MM.1S (cell line): ENCODE measurements around the gene ZC3H12C.
"Not testable (repeated sequence)": the region's sequence is repeated elsewhere in the genome, so short reads cannot be mapped to it uniquely, and the experiment has no call there.

Source experiments
- DNase-seq: peaks from one replicate; pipeline ENCODE4 v3.0.0-alpha.2; 2015
- H2AFZ ChIP-seq: fragments of 300-600 bp; sonication (generic); 2 replicates; pipeline ENCODE4 v1.6.0; 2016; ENCODE audit warnings: antibody characterized with exemption, low read length
- H3F3A ChIP-seq: fragments of 300-600 bp; sonication (generic); 2 replicates; pipeline ENCODE4 v1.6.1; 2016; ENCODE audit warnings: mild to moderate bottlenecking, antibody characterized with exemption, low read length, moderate library complexity, mixed read lengths; ENCODE audit not compliant: insufficient read depth
- H3K27ac ChIP-seq: fragments of 300-600 bp; sonication (generic); 2 replicates; pipeline ENCODE4 v1.5.1; 2016; ENCODE audit warnings: mild to moderate bottlenecking, low read length
- H3K27me3 ChIP-seq: fragments of 300-600 bp; sonication (generic); replicated peaks from 2 replicates; pipeline ENCODE4 v1.6.0; 2016; ENCODE audit warnings: low read length; ENCODE audit not compliant: insufficient read depth
- H3K36me3 ChIP-seq: fragments of 300-600 bp; sonication (generic); replicated peaks from 2 replicates; pipeline ENCODE4 v1.6.1; 2016; ENCODE audit warnings: mild to moderate bottlenecking, low read length, mixed read lengths; ENCODE audit not compliant: insufficient read depth
- H3K4me1 ChIP-seq: fragments of 300-600 bp; sonication (generic); 2 replicates; pipeline ENCODE4 v1.6.1; 2016; ENCODE audit warnings: low read length, mixed read lengths
- H3K4me2 ChIP-seq: fragments of 300-600 bp; sonication (generic); 2 replicates; pipeline ENCODE4 v1.6.0; 2016; ENCODE audit warnings: low read depth, low read length
- H3K4me3 ChIP-seq: fragments of 300-600 bp; sonication (generic); 2 replicates; pipeline ENCODE4 v1.5.1; 2016; ENCODE audit warnings: low read length, mixed read lengths
- H3K79me2 ChIP-seq: fragments of 300-600 bp; sonication (generic); 2 replicates; pipeline ENCODE4 v1.6.1; 2016; ENCODE audit warnings: mixed run types, low read length, mixed read lengths
- H3K9ac ChIP-seq: fragments of 300-600 bp; sonication (generic); 2 replicates; pipeline ENCODE4 v1.6.1; 2016; ENCODE audit warnings: low read length, mixed read lengths
- H3K9me2 ChIP-seq: fragments of 300-600 bp; sonication (generic); replicated peaks from 2 replicates; pipeline ENCODE4 v1.6.1; 2016; ENCODE audit warnings: mild to moderate bottlenecking, low read length, mixed read lengths; ENCODE audit not compliant: insufficient read depth
- H3K9me3 ChIP-seq: fragments of 300-600 bp; sonication (generic); replicated peaks from 2 replicates; pipeline ENCODE4 v1.6.1; 2016; ENCODE audit warnings: mild to moderate bottlenecking, low read length, mixed read lengths; ENCODE audit not compliant: insufficient read depth
- H4K20me1 ChIP-seq: fragments of 300-600 bp; sonication (generic); 2 replicates; pipeline ENCODE4 v1.6.1; 2016; ENCODE audit warnings: mild to moderate bottlenecking, low read length, moderate library complexity, mixed read lengths; ENCODE audit not compliant: insufficient read depth
- EZH2 ChIP-seq: fragments of 300-600 bp; sonication (generic); optimal IDR thresholded peaks from 2 replicates; pipeline ENCODE3; 2017; ENCODE audit warnings: low read depth, mild to moderate bottlenecking, antibody characterized with exemption, low read length, mixed read lengths
- EZH2phosphoT487 ChIP-seq: fragments of 300-600 bp; sonication (generic); IDR thresholded peaks from 2 replicates; pipeline ENCODE4 v1.6.1; 2018; ENCODE audit warnings: antibody characterized with exemption, low read length
- TF ChIP-seq, protein P1 (sequence below): fragments of 300-600 bp; sonication (generic); IDR thresholded peaks from 2 replicates; pipeline ENCODE4 v1.5.1; 2016; ENCODE audit warnings: antibody characterized with exemption, low read length, mixed read lengths

The ZC3H12C gene

DNA sequence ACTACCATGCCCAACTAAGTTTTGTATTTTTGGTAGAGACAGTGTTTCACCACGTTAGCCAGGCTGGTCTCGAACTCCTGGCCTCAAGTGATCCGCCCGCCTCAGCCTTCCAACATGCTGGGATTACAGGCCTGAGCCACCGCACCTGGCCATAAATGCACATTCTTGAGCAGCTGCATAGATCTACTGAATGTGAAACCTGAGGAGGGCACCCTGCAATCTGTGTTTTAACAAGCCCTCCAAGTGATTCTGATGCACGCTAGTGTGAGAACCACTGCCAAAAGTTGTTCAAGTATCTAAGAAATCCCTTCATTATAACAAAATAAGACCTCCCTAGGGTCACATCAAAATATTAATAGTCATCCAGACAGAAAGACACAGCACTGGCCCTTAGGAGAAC is 113.9 kb downstream of the ZC3H12C start:
- Histone ChIP-seq H3K4me3 (no peak overlapping the region), H3F3A (no peaks in the 10 kb centered on the region), H3K4me2 (no peak overlapping the region), H3K4me1 (no peaks in the 10 kb centered on the region), H3K9ac (no peak overlapping the region), H3K27ac (no peak overlapping the region), H2AFZ (no peak overlapping the region), H3K79me2 (no peaks in the 10 kb centered on the region), H3K27me3 (no peaks in the 10 kb centered on the region), H4K20me1 (no peaks in the 10 kb centered on the region), H3K9me3 (no peaks in the 10 kb centered on the region), H3K36me3 (no peaks in the 10 kb centered on the region), H3K9me2 (no peaks in the 10 kb centered on the region)
- TF ChIP-seq, protein P1, sequence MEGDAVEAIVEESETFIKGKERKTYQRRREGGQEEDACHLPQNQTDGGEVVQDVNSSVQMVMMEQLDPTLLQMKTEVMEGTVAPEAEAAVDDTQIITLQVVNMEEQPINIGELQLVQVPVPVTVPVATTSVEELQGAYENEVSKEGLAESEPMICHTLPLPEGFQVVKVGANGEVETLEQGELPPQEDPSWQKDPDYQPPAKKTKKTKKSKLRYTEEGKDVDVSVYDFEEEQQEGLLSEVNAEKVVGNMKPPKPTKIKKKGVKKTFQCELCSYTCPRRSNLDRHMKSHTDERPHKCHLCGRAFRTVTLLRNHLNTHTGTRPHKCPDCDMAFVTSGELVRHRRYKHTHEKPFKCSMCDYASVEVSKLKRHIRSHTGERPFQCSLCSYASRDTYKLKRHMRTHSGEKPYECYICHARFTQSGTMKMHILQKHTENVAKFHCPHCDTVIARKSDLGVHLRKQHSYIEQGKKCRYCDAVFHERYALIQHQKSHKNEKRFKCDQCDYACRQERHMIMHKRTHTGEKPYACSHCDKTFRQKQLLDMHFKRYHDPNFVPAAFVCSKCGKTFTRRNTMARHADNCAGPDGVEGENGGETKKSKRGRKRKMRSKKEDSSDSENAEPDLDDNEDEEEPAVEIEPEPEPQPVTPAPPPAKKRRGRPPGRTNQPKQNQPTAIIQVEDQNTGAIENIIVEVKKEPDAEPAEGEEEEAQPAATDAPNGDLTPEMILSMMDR = no peak
- no peak for TF ChIP-seq EZH2phosphoT487
- DNase-seq = no peak

DNA sequence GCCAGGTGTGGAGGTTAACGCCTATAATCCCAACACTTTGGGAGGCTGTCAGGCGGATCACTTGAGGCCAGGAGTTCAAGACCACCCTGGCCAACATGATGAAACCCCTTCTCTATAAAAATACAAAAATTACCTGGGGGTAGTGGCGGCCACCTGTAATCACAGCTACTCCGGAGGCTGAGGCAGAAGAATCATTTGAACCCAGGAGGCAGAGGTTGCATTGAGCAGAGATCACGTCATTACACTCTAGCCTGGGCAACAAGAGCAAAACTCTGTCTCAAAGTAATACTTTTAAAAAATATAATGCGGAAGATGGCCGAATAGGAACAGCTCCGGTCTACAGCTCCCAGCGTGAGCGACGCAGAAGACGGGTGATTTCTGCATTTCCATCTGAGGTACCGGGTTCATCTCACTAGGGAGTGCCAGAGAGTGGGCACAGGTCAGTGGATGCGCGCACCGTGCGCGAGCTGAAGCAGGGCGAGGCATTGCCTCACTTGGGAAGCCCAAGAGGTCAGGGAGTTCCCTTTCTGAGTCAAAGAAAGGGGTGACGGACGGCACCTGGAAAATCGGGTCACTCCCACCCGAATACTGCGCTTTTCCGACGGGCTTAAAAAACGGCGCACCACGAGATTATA is 115.6 kb downstream of the ZC3H12C start:
- not testable (repeated sequence) for H3K36me3 ChIP-seq, DNase-seq, H2AFZ ChIP-seq, H3K9ac ChIP-seq, H3K9me2 ChIP-seq, H3K4me1 ChIP-seq, H3K79me2 ChIP-seq, H3K27ac ChIP-seq, H3F3A ChIP-seq, H3K4me2 ChIP-seq, H3K4me3 ChIP-seq, H3K9me3 ChIP-seq, H3K27me3 ChIP-seq, H4K20me1 ChIP-seq

- not testable (repeated sequence) for H2AFZ ChIP-seq, H3K27ac ChIP-seq, DNase-seq, H3K27me3 ChIP-seq, H4K20me1 ChIP-seq, H3K4me1 ChIP-seq, H3K9me2 ChIP-seq, H3K4me2 ChIP-seq, H3K36me3 ChIP-seq, H3F3A ChIP-seq, H3K79me2 ChIP-seq, H3K4me3 ChIP-seq, H3K9ac ChIP-seq, H3K9me3 ChIP-seq
Observed at GRCh38 chr11:110209313-110209694, 116.1 kb downstream of the ZC3H12C start.

- no peaks in the 10 kb centered on the region for H3K27me3 ChIP-seq
- no peaks in the 10 kb centered on the region for H3K9me2 ChIP-seq
- no peaks in the 10 kb centered on the region for H3F3A ChIP-seq
- TF ChIP-seq EZH2 = no peak
- no peak for TF ChIP-seq EZH2phosphoT487
- TF ChIP-seq, protein P1 = no peak
- H3K9me3 ChIP-seq = no peaks in the 10 kb centered on the region
- no peak overlapping the region for H3K4me3 ChIP-seq
- DNase-seq = no peak
- H4K20me1 ChIP-seq = no peaks in the 10 kb centered on the region
- H3K79me2 ChIP-seq = no peaks in the 10 kb centered on the region
- no peaks in the 10 kb centered on the region for H3K36me3 ChIP-seq
- H2AFZ ChIP-seq = no peak overlapping the region
- no peaks in the 10 kb centered on the region for H3K4me1 ChIP-seq
- H3K9ac ChIP-seq = no peak overlapping the region
- no peak overlapping the region for H3K27ac ChIP-seq
- H3K4me2 ChIP-seq = no peak overlapping the region
Observed at GRCh38 chr11:110217223-110217877, 124.2 kb downstream of the ZC3H12C start.
